OCI-LY3 (cell line): ENCODE data around the gene KBTBD13.

Source experiments
- H2AFZ ChIP-seq: fragments of 200-600, 300-600 bp; shearing (Covaris generic); 2 replicates; pipeline ENCODE4 v1.6.0; 2014; ENCODE audit warnings: antibody characterized with exemption, low read depth, low read length
- H3K27ac ChIP-seq: fragments of 200-600, 300-600 bp; sonication (generic); 2 replicates; pipeline ENCODE4 v1.5.1; 2014; ENCODE audit warnings: mild to moderate bottlenecking, low read length, moderate library complexity, mixed read lengths
- H3K27me3 ChIP-seq: fragments of 200-600, 300-600 bp; sonication (generic); 2 replicates; pipeline ENCODE4 v1.6.1; 2014; ENCODE audit warnings: low read depth, low read length, mixed read lengths
- H3K36me3 ChIP-seq: fragments of 200-600, 300-600 bp; sonication (generic); replicated peaks from 2 replicates; pipeline ENCODE3; 2014; ENCODE audit warnings: low read depth, low read length, mixed read lengths
- H3K4me1 ChIP-seq: fragments of 300-600, 200-600 bp; sonication (generic); 2 replicates; pipeline ENCODE4 v1.6.1; 2014; ENCODE audit warnings: low read length, mixed read lengths
- H3K4me2 ChIP-seq: fragments of 200-600, 300-600 bp; sonication (generic); 2 replicates; pipeline ENCODE4 v1.6.1; 2014; ENCODE audit warnings: low read length, mixed read lengths
- H3K4me3 ChIP-seq: fragments of 300-600, 200-600 bp; sonication (generic); 2 replicates; pipeline ENCODE4 v1.5.1; 2014; ENCODE audit warnings: antibody characterized with exemption, mild to moderate bottlenecking, low read length, moderate library complexity
- H3K79me2 ChIP-seq: fragments of 300-600, 200-600 bp; shearing (Covaris generic); 2 replicates; pipeline ENCODE4 v1.6.1; 2014; ENCODE audit warnings: mild to moderate bottlenecking, low read length, mixed read lengths
- H3K9ac ChIP-seq: fragments of 300-600, 200-600 bp; shearing (Covaris generic); 2 replicates; pipeline ENCODE4 v1.6.0; 2014; ENCODE audit warnings: mild to moderate bottlenecking, low read length, moderate library complexity
- H3K9me3 ChIP-seq: fragments of 200-600, 300-600 bp; shearing (Covaris generic); 2 replicates; pipeline ENCODE4 v1.6.1; 2014; ENCODE audit warnings: low read length, mixed read lengths; ENCODE audit not compliant: insufficient read depth
- H4K20me1 ChIP-seq: fragments of 200-600, 300-600 bp; sonication (generic); 2 replicates; pipeline ENCODE4 v1.6.1; 2016; ENCODE audit warnings: low read length, mixed read lengths; ENCODE audit not compliant: insufficient read depth
- EZH2phosphoT487 ChIP-seq: fragments of 200-600 bp; shearing (Covaris generic); IDR thresholded peaks from 2 replicates; pipeline ENCODE4 v1.6.1; 2018; ENCODE audit warnings: antibody characterized with exemption, mixed run types, low read depth
- TF ChIP-seq, protein P1 (sequence below): fragments of 200-600, 300-600 bp; sonication (generic); IDR thresholded peaks from 2 replicates; pipeline ENCODE4 v1.5.1; 2014; ENCODE audit warnings: antibody characterized with exemption, low read length, low read depth

Gene KBTBD13

DNA sequence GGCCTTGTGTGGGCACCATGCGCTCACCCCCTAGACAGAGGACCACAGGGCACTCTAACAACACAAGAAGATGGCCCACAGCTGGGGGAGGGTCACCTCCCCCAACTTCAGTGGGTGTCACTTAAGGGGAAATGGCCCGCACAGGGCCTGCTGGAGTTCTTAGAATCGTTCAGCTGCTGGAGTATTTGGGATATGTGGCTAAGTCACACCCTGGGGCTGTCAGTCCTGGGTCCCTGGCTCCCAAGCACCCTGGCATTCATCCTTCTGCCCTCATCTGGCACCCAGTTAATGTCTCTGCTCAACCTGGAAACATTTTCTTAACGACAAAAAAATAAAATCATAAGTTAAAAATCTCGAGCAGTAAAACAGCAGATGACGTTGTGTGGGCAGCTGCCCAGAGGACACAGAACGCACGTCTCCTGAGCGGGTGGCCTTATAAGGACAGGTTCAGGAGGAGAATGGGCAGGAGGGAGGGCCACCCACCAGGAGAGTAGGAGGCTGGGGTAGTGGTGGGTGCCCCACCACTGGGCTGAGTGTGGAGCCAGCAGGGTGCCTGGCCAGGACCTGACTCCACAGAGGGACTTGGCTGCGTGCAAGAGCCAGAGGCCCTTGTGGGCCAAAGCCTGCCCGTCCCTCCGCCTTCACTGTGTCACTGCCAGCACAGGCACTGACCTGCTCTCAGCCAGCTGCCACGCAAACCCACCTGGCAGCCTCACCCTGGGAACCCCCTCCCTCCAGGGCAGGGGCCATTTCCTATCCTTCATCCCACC is 11.5 kb downstream of the KBTBD13 start:
- H2AFZ ChIP-seq = no peak overlapping the region
- H3K27ac ChIP-seq = no peak overlapping the region
- no peak overlapping the region for H3K4me2 ChIP-seq
- H3K4me3 ChIP-seq = no peak overlapping the region
- H3K36me3 ChIP-seq = no peaks in the 10 kb centered on the region
- H3K9ac ChIP-seq = no peak overlapping the region
- H4K20me1 ChIP-seq = no peaks in the 10 kb centered on the region
- no peaks in the 10 kb centered on the region for H3K9me3 ChIP-seq
- H3K79me2 ChIP-seq = no peaks in the 10 kb centered on the region
- H3K4me1 ChIP-seq = no peaks in the 10 kb centered on the region
- no peak for TF ChIP-seq EZH2phosphoT487
- TF ChIP-seq, protein P1, sequence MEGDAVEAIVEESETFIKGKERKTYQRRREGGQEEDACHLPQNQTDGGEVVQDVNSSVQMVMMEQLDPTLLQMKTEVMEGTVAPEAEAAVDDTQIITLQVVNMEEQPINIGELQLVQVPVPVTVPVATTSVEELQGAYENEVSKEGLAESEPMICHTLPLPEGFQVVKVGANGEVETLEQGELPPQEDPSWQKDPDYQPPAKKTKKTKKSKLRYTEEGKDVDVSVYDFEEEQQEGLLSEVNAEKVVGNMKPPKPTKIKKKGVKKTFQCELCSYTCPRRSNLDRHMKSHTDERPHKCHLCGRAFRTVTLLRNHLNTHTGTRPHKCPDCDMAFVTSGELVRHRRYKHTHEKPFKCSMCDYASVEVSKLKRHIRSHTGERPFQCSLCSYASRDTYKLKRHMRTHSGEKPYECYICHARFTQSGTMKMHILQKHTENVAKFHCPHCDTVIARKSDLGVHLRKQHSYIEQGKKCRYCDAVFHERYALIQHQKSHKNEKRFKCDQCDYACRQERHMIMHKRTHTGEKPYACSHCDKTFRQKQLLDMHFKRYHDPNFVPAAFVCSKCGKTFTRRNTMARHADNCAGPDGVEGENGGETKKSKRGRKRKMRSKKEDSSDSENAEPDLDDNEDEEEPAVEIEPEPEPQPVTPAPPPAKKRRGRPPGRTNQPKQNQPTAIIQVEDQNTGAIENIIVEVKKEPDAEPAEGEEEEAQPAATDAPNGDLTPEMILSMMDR = no peak
- H3K27me3 ChIP-seq = peaks cover 22% of the 10 kb centered on the region

DNA sequence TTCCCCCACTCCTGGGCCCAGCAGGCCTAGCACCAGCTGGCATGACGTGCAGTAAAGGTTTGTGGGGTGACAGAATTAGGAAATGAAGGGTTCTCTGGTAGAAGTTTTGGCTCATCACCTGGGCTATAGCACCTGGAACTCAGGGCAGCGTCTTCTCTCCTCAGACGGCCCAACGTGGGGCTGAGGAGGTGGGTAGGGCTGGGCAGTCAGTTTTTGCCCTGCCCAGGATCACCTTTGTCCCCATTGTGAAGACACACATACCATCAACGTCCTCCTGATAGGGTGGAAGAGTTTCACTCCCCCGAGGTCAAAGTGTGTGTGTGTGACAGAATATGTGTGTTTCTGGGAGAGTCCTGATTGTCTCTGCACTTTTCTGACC is 12.1 kb downstream of the KBTBD13 start:
- no peaks in the 10 kb centered on the region for H3K36me3 ChIP-seq
- H3K79me2 ChIP-seq = no peaks in the 10 kb centered on the region
- H3K9me3 ChIP-seq = no peaks in the 10 kb centered on the region
- H3K27ac ChIP-seq = no peak overlapping the region
- no peaks in the 10 kb centered on the region for H4K20me1 ChIP-seq
- peaks cover 17% of the 10 kb centered on the region for H3K27me3 ChIP-seq
- H3K4me1 ChIP-seq = no peaks in the 10 kb centered on the region
- H3K4me2 ChIP-seq = no peak overlapping the region
- no peak overlapping the region for H3K9ac ChIP-seq
- TF ChIP-seq EZH2phosphoT487 = no peak
- TF ChIP-seq, protein P1 = no peak
- H2AFZ ChIP-seq = no peak overlapping the region
- no peak overlapping the region for H3K4me3 ChIP-seq

DNA sequence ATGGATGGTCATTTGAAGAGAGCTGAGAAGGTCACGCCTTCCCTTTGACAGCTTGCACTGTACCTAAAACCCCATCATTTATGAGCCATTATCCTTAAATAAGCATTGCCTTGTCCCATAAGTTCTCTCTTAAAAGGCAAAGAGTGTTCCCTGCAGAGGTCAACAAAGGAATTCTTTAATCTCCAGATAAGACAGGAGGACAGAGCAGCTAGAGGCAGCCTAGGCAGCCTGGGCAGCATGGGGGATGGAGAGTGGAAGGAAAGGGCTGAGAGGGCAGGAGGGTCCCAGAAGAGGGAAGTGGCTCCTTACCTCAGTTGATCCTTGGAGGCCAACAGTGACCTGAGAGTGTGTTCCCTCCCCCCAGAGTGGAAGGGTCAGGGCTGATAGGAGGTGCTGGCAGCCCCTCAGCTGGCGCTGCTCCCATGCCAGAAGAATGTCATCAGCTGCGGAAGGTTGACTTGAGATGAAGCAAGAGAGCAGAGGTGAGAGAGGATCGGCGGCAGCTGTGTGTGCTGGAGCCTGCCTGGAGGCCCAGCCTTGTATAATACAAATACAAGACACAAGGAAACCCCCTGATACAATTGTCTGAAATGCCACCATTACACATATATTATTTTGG is 12.8 kb downstream of the KBTBD13 start:
- Histone ChIP-seq H3K4me2 (no peak overlapping the region), H3K79me2 (no peaks in the 10 kb centered on the region), H3K36me3 (no peaks in the 10 kb centered on the region), H3K27ac (no peak overlapping the region), H3K9me3 (no peaks in the 10 kb centered on the region), H3K4me1 (no peaks in the 10 kb centered on the region), H3K4me3 (no peak overlapping the region), H3K9ac (no peak overlapping the region), H3K27me3 (peaks cover 10% of the 10 kb centered on the region), H2AFZ (no peak overlapping the region), H4K20me1 (no peaks in the 10 kb centered on the region)
- TF ChIP-seq, protein P1 = no peak
- no peak for TF ChIP-seq EZH2phosphoT487

DNA sequence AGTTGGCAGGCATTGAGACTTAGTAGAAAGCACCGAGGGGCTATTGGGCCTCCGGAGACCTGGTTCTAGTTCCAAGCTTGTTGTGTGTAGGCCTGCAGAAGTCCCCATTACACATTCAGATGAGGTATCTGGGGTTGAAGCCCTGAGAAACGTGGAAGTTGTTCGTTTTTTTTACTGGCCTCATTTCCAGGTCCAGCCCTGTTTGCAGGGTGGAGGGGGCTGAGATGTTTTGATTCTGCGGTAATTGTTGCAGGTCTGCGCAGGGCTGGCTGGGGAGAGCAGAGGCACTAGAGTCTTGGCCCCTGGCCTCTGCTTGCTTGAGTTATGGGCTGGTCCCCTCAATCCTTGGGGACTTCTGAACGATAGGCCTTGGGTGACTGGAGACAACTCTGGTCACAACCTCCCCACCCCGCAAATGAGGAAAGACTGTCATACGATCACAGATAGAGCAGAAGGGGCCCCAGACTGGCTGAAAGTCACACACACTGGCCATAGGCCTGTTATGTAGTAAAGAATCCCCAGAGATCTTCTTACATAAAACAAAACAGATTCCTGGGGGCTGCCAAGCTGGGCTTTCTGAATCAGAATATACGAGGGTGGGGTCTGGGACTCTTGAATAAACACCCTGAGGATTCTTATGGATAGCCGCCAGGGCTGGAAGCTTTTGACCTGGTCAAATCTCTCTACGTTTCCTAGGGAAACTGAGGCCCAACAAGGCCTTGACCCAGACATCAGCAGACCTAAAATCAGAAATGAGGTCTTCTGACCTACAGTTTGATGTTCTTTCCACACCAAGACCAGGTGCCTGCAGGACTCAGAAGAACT is 15.6 kb downstream of the KBTBD13 start:
- Histone ChIP-seq H3K9me3 (no peaks in the 10 kb centered on the region), H4K20me1 (no peaks in the 10 kb centered on the region), H3K9ac (no peak overlapping the region), H3K79me2 (no peaks in the 10 kb centered on the region), H3K4me3 (no peak overlapping the region), H2AFZ (no peak overlapping the region), H3K27me3 (no peaks in the 10 kb centered on the region), H3K36me3 (no peaks in the 10 kb centered on the region), H3K4me1 (no peaks in the 10 kb centered on the region), H3K4me2 (no peak overlapping the region), H3K27ac (no peak overlapping the region)
- TF ChIP-seq, protein P1 = no peak
- TF ChIP-seq EZH2phosphoT487 = no peak
